GM18951 (cell line): ENCODE results near the gene SLC13A2.

Experiments used
- POLR2A ChIP-seq: IDR thresholded peaks from 4 replicates; pipeline ENCODE4 v1.6.1; 2011; ENCODE audit warnings: mild to moderate bottlenecking; ENCODE audit not compliant: insufficient read length, insufficient read depth; ENCODE audit errors: extremely low read depth
- in situ Hi-C: fragments of 300-500 bp; cut with MboI; formaldehyde crosslinking; loops from one replicate; pipeline ENCODE4 v1.12.0; 2022; ENCODE audit warnings: low sequenced_read_pairs, mixed read lengths, inconsistent platforms; ENCODE audit not compliant: unreplicated experiment

The SLC13A2 gene

GRCh38 chr17:28523186-28523585, 49.7 kb downstream of the SLC13A2 start:
- in situ Hi-C loops = no loop called here
- TF ChIP-seq POLR2A = no peak

- TF ChIP-seq POLR2A = no peak
- in situ Hi-C loops = no loop called here
Observed at GRCh38 chr17:28523876-28524275, 50.4 kb downstream of the SLC13A2 start.

- TF ChIP-seq POLR2A = no peak
- in situ Hi-C loops = no loop called here
Observed at GRCh38 chr17:28524476-28525424, 51.3 kb downstream of the SLC13A2 start.

- in situ Hi-C loops = no loop called here
- TF ChIP-seq POLR2A = no peak
Observed at GRCh38 chr17:28526381-28526780, 52.9 kb downstream of the SLC13A2 start.

GRCh38 chr17:28527181-28527681, 53.8 kb downstream of the SLC13A2 start:
- no peak for TF ChIP-seq POLR2A
- in situ Hi-C loops = no loop called here

- in situ Hi-C loops = no loop called here
Observed at GRCh38 chr17:28527859-28528258, 54.4 kb downstream of the SLC13A2 start.

GRCh38 chr17:28528327-28529012, 55.0 kb downstream of the SLC13A2 start:
- in situ Hi-C loops = no loop called here
- TF ChIP-seq POLR2A = no peak

More at GRCh38 chr17:28527859-28528258, 54.4 kb downstream of the SLC13A2 start:
- TF ChIP-seq POLR2A = no peak

- in situ Hi-C loops = no loop called here
- TF ChIP-seq POLR2A = no peak
Observed at GRCh38 chr17:28529013-28529400, 55.6 kb downstream of the SLC13A2 start.

- no peak for TF ChIP-seq POLR2A
- in situ Hi-C loops = no loop called here
Observed at GRCh38 chr17:28530250-28530649, 56.8 kb downstream of the SLC13A2 start.

GRCh38 chr17:28530926-28531325, 57.5 kb downstream of the SLC13A2 start:
- no peak for TF ChIP-seq POLR2A
- in situ Hi-C loops = no loop called here

GRCh38 chr17:28532050-28532960, 58.9 kb downstream of the SLC13A2 start:
- no peak for TF ChIP-seq POLR2A

GRCh38 chr17:28533091-28533807, 59.8 kb downstream of the SLC13A2 start:
- in situ Hi-C loops = no loop called here
- no peak for TF ChIP-seq POLR2A

More at GRCh38 chr17:28532050-28532960, 58.9 kb downstream of the SLC13A2 start:
- in situ Hi-C loops = no loop called here
